Transverse colon (tissue), 4 donors: ENCODE results near the gene MOB3B.

Source experiments
- CTCF ChIP-seq, 5 experiments: fragments of 200-600 bp in 3 of 5; fragments of 450-650 bp in 2 of 5; sonication (generic) in 3 of 5; IDR thresholded peaks; 1 replicate in 2 of 5; 2 replicates in 3 of 5; pipeline ENCODE4 v1.5.1; 2016 to 2017; ENCODE audit warnings: antibody characterized with exemption in 5 of 5, inconsistent platforms in 3 of 5, mild to moderate bottlenecking in 2 of 5, moderate library complexity in 1 of 5
- EP300 ChIP-seq: sonication (generic); formaldehyde crosslinking; IDR thresholded peaks from one replicate; pipeline ENCODE4 v1.6.1; 2017; ENCODE audit warnings: antibody characterized with exemption, low read depth
- POLR2A ChIP-seq: fragments of 450-650 bp; IDR thresholded peaks from one replicate; pipeline ENCODE4 v1.6.1; 2016; ENCODE audit warnings: antibody characterized with exemption, mild to moderate bottlenecking, moderate library complexity
- POLR2AphosphoS5 ChIP-seq, 3 donors: sonication (generic); formaldehyde crosslinking; IDR thresholded peaks; one replicate each; pipeline ENCODE4 v1.6.1; 2016; ENCODE audit warnings: antibody characterized with exemption in 3 of 3

DNA sequence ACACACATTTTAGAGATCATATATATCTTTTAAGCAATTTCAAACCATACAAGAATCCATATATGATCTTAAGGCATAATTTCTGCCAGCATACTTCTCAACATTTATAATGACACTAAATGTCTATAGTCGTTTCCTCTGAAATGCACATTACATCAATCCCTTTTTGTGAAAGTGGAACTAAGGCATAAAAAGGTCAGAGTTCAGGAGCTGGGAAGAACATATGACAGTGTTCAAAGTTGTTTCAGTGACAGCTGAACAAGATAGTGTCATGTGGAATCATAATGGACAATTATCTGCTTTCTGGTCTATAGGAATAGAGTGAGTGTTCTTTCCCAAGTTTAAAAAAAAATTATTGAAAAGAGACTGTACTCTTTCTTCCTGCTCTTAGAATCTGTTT, 2.4 kb upstream of the MOB3B start:
- TF ChIP-seq CTCF (IDR thresholded peaks at IDR 0.05) (no peak), POLR2A (no peak), EP300 (no peak), POLR2AphosphoS5 (IDR thresholded peaks at IDR 0.05) (no peak)
